ENCODE data around the gene RNF39.

The RNF39 gene

GRCh38 chr6:30020626-30021025 is 54.9 kb downstream of the RNF39 start:
- H3K4me3 ChIP-seq, result no peak overlapping the region
- no peak for TF ChIP-seq FOXP2 (optimal IDR thresholded peaks at IDR 0.05; ENCODE audit: control extremely low read depth, extremely low read length, insufficient read depth)
- TF ChIP-seq EZH2 (IDR thresholded peaks at IDR 0.05), result no peak
- no peak for TF ChIP-seq POLR2AphosphoS5 (IDR thresholded peaks at IDR 0.05; ENCODE audit: borderline replicate concordance, low read depth, low read length)
- DNase-seq (ENCODE audit: low read depth, low spot score), result no peak
- no peak overlapping the region for H3K9ac ChIP-seq (ENCODE audit: insufficient read length)
- H3K9me3 ChIP-seq (ENCODE audit: low read depth, low read length), result no peaks in the 10 kb centered on the region
- no peaks in the 10 kb centered on the region for H3K36me3 ChIP-seq (ENCODE audit: insufficient read depth, low read length)
- H3K27ac ChIP-seq, result no peak overlapping the region

Data from SK-N-MC (cell line).